HCT116 (cell line): Measurements from ENCODE around the gene EPB41L4A. TPM values are rescaled to one million over a fixed set of nuclear protein-coding genes. Genes with fewer than 3 reads are reported as not detected.

ENCODE experiments used
- ATAC-seq: fragments of 200-7000 bp; cut with Tn5 transposase; 2 replicates; pipeline ENCODE4 v1.9.1; 2020; ENCODE audit warnings: mild to moderate bottlenecking, moderate library complexity
- BruUV-seq: library from RNA; stranded (reverse); fragments of 400-500 nt; replicated peaks from 2 replicates; lab custom pipeline; 2021; lab: Mats Ljungman, UMichigan
- CTCF ChIA-PET: fragments of 300-600 bp; sonication (Branson Sonifier 250); formaldehyde crosslinking; loops from one replicate; lab custom pipeline; 2021; ENCODE audit warnings: antibody characterized with exemption; lab: Charles Lee
- POLR2A ChIA-PET: fragments of 300-600, 350-600 bp; sonication (Branson Sonifier 250); formaldehyde crosslinking; loops from one replicate; lab custom pipeline; 2021; ENCODE audit warnings: antibody characterized with exemption; lab: Charles Lee
- RAD21 ChIA-PET, 2 experiments: fragments of 300-600 bp; sonication (Branson Sonifier 250); formaldehyde crosslinking; loops; one replicate each; lab custom pipeline; 2023; ENCODE audit warnings: low total read pairs in 2 of 2; ENCODE audit not compliant: uncharacterized antibody in 2 of 2, unreplicated experiment in 2 of 2, low non-redundant PET in 1 of 2; lab: Charles Lee
- DNase-seq: peaks from one replicate; pipeline ENCODE4 v3.0.0-alpha.2; 2010; ENCODE audit warnings: low read depth, low spot score
- H2AFZ ChIP-seq: fragments of 200-600 bp; shearing (Covaris generic), sonication (generic); 2 replicates; pipeline ENCODE4 v1.6.1; 2017; ENCODE audit warnings: low read depth, mixed run types, mixed read lengths, antibody characterized with exemption, low read length; ENCODE audit not compliant: poor library complexity, severe bottlenecking
- H3K27ac ChIP-seq: 2 replicates; pipeline ENCODE4 v1.5.1; 2012; ENCODE audit warnings: low read depth, low read length
- H3K27me3 ChIP-seq: fragments of 200-600 bp; sonication (generic); 2 replicates; pipeline ENCODE4 v1.6.1; 2016; ENCODE audit warnings: mixed run types, low read length, mixed read lengths; ENCODE audit not compliant: insufficient read depth
- H3K36me3 ChIP-seq, 2 experiments: fragments of 200-500 bp in 1 of 2; fragments of 200-600 bp in 1 of 2; sonication (Bioruptor generic) in 1 of 2; sonication (generic) in 1 of 2; 2 replicates each; pipeline versions ENCODE4 v1.5.1 to v1.6.1; 2014 to 2016; ENCODE audit warnings: low read length in 2 of 2, inconsistent platforms in 1 of 2, mixed read lengths in 1 of 2, mixed run types in 1 of 2; ENCODE audit not compliant: insufficient read depth in 2 of 2, control insufficient read depth in 1 of 2
- H3K4me1 ChIP-seq, 2 experiments: fragments of 200-600 bp in 1 of 2; sonication (generic) in 1 of 2; 2 replicates each; pipeline versions ENCODE4 v1.5.1 to v1.6.1; 2012 to 2017; ENCODE audit warnings: low read length in 2 of 2, inconsistent platforms in 1 of 2, mild to moderate bottlenecking in 1 of 2, mixed read lengths in 1 of 2, mixed run types in 1 of 2, moderate library complexity in 1 of 2; ENCODE audit not compliant: insufficient read depth in 2 of 2, control insufficient read depth in 1 of 2
- H3K4me2 ChIP-seq: fragments of 200-600 bp; sonication (generic); 2 replicates; pipeline ENCODE4 v1.6.1; 2017; ENCODE audit warnings: mixed run types, low read length, mixed read lengths
- H3K4me3 ChIP-seq, 2 experiments: fragments of 200-600 bp in 1 of 2; sonication (generic) in 1 of 2; replicated peaks in 1 of 2; 2 replicates each; pipeline ENCODE4 v1.5.1; 2011 to 2016; ENCODE audit warnings: low read length in 2 of 2, control low read depth in 1 of 2, low read depth in 1 of 2, mild to moderate bottlenecking in 1 of 2, mixed read lengths in 1 of 2, mixed run types in 1 of 2
- H3K79me2 ChIP-seq: fragments of 200-600 bp; sonication (generic); 2 replicates; pipeline ENCODE4 v1.6.1; 2017; ENCODE audit warnings: mild to moderate bottlenecking, mixed run types, low read length, moderate library complexity, mixed read lengths; ENCODE audit not compliant: insufficient read depth
- H3K9ac ChIP-seq: fragments of 200-600 bp; sonication (generic); 2 replicates; pipeline ENCODE4 v1.6.1; 2016; ENCODE audit warnings: low read length, mixed read lengths
- H3K9me2 ChIP-seq: fragments of 200-600 bp; sonication (generic), shearing (Covaris generic); 2 replicates; pipeline ENCODE4 v1.6.1; 2017; ENCODE audit warnings: mixed run types, mild to moderate bottlenecking, moderate library complexity; ENCODE audit not compliant: insufficient read depth
- H3K9me3 ChIP-seq, 2 experiments: fragments of 200-500 bp in 1 of 2; fragments of 200-600 bp in 1 of 2; sonication (Bioruptor generic) in 1 of 2; sonication (generic) in 1 of 2; 2 replicates each; pipeline ENCODE4 v1.6.1; 2014 to 2017; ENCODE audit warnings: low read length in 2 of 2, mixed read lengths in 2 of 2, inconsistent platforms in 1 of 2, low read depth in 1 of 2, mild to moderate bottlenecking in 1 of 2, mixed run types in 1 of 2, moderate library complexity in 1 of 2; ENCODE audit not compliant: control insufficient read depth in 1 of 2, insufficient read depth in 1 of 2
- H4K20me1 ChIP-seq: fragments of 200-600 bp; sonication (generic), shearing (Covaris generic); 2 replicates; pipeline ENCODE4 v1.6.1; 2017; ENCODE audit warnings: mixed run types, mild to moderate bottlenecking, moderate library complexity; ENCODE audit not compliant: insufficient read depth
- CEBPB ChIP-seq: IDR thresholded peaks from 2 replicates; pipeline ENCODE4 v1.6.1; 2012; ENCODE audit warnings: low read depth
- JUND ChIP-seq: IDR thresholded peaks from 2 replicates; pipeline ENCODE4 v1.6.1; 2012
- POLR2A ChIP-seq: IDR thresholded peaks from 2 replicates; pipeline ENCODE4 v1.7.0; 2011; ENCODE audit warnings: borderline replicate concordance; ENCODE audit not compliant: insufficient read depth, insufficient read length; ENCODE audit errors: extremely low read depth
- POLR2AphosphoS5 ChIP-seq: IDR thresholded peaks from 2 replicates; pipeline ENCODE4 v1.6.1; 2011; ENCODE audit warnings: mild to moderate bottlenecking, low read depth, low read length, moderate library complexity
- YY1 ChIP-seq: IDR thresholded peaks from 2 replicates; pipeline ENCODE4 v1.6.1; 2011; ENCODE audit warnings: low read length, low read depth, moderate library complexity, mild to moderate bottlenecking; ENCODE audit not compliant: insufficient replicate concordance; ENCODE audit errors: extremely low read depth
- ZNF274 ChIP-seq: fragments of 200-500 bp; sonication (Bioruptor generic); IDR thresholded peaks from 2 replicates; pipeline ENCODE4 v1.6.1; 2014; ENCODE audit warnings: mild to moderate bottlenecking, low read depth, low read length, inconsistent platforms
- intact Hi-C: fragments of 100-400 bp; cut with micrococcal nuclease; formaldehyde crosslinking; loops from 2 replicates; pipeline ENCODE4 v1.10.0; 2022
- total RNA-seq: library from RNA; stranded (reverse); gene quantifications from one replicate; pipeline ENCODE4 v1.2.1, GENCODE V29; 2021; ENCODE audit not compliant: unreplicated experiment
- TF ChIP-seq, protein P1 (sequence below), 3 experiments: fragments of 200-600 bp in 1 of 3; sonication (generic) in 1 of 3; IDR thresholded peaks in 2 of 3; conservative IDR thresholded peaks in 1 of 3; 2 replicates each; pipeline ENCODE4 v1.5.1; 2012 to 2017; ENCODE audit warnings: low read depth in 2 of 3, low read length in 2 of 3, antibody characterized with exemption in 1 of 3, borderline replicate concordance in 1 of 3, control low read depth in 1 of 3, mild to moderate bottlenecking in 1 of 3, mixed read lengths in 1 of 3, mixed run types in 1 of 3, moderate library complexity in 1 of 3; ENCODE audit not compliant: insufficient read depth in 1 of 3
- TF ChIP-seq, protein P2 (sequence below): IDR thresholded peaks from 2 replicates; pipeline ENCODE4 v1.6.1; 2012; ENCODE audit warnings: low read depth
- TF ChIP-seq, protein P3 (sequence below): IDR thresholded peaks from 2 replicates; pipeline ENCODE4 v1.6.1; 2011; ENCODE audit warnings: mild to moderate bottlenecking, low read length, moderate library complexity; ENCODE audit not compliant: insufficient replicate concordance; ENCODE audit errors: extremely low read depth

EPB41L4A gene
- total RNA-seq, 1 experiment from 2014 or later = 2.8 TPM

DNA sequence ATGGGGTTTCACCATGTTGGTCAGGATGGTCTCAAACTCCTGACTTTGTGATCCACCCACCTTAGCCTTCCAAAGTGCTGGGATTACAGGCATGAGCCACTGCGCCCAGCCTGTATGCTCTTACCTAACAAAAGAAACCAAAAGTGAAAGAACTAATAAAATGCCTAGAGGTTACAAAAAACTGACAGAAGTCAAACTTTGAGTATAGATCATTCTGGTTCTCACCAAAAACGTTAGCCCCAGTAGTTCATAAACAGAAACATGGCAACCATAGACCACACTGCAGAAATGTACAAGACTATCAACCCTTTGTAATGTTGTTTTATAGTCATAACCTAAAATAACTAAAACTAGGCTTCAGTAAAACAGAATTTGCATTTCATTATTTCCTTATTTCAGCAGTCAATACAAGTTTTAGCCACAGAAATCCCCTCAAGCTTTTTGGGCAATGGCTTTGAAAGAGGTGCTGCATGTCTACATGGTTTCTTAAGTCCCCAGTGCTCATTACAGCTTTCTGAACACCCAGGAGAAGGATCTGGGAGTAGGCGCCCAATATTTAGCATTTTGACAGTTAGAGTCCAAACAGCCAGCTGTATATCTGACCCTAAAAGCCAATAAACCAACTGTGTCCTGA lies 72.5 kb downstream of the EPB41L4A start (continued):
- TF ChIP-seq, protein P1, sequence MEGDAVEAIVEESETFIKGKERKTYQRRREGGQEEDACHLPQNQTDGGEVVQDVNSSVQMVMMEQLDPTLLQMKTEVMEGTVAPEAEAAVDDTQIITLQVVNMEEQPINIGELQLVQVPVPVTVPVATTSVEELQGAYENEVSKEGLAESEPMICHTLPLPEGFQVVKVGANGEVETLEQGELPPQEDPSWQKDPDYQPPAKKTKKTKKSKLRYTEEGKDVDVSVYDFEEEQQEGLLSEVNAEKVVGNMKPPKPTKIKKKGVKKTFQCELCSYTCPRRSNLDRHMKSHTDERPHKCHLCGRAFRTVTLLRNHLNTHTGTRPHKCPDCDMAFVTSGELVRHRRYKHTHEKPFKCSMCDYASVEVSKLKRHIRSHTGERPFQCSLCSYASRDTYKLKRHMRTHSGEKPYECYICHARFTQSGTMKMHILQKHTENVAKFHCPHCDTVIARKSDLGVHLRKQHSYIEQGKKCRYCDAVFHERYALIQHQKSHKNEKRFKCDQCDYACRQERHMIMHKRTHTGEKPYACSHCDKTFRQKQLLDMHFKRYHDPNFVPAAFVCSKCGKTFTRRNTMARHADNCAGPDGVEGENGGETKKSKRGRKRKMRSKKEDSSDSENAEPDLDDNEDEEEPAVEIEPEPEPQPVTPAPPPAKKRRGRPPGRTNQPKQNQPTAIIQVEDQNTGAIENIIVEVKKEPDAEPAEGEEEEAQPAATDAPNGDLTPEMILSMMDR (IDR thresholded peaks at IDR 0.05 in 2 of 3, conservative IDR thresholded peaks at IDR 0.05 in 1 of 3; ENCODE audit: borderline replicate concordance in 1 of 3, insufficient read depth in 1 of 3, low read depth in 2 of 3, low read length in 2 of 3) = no peak
- TF ChIP-seq, protein P2, sequence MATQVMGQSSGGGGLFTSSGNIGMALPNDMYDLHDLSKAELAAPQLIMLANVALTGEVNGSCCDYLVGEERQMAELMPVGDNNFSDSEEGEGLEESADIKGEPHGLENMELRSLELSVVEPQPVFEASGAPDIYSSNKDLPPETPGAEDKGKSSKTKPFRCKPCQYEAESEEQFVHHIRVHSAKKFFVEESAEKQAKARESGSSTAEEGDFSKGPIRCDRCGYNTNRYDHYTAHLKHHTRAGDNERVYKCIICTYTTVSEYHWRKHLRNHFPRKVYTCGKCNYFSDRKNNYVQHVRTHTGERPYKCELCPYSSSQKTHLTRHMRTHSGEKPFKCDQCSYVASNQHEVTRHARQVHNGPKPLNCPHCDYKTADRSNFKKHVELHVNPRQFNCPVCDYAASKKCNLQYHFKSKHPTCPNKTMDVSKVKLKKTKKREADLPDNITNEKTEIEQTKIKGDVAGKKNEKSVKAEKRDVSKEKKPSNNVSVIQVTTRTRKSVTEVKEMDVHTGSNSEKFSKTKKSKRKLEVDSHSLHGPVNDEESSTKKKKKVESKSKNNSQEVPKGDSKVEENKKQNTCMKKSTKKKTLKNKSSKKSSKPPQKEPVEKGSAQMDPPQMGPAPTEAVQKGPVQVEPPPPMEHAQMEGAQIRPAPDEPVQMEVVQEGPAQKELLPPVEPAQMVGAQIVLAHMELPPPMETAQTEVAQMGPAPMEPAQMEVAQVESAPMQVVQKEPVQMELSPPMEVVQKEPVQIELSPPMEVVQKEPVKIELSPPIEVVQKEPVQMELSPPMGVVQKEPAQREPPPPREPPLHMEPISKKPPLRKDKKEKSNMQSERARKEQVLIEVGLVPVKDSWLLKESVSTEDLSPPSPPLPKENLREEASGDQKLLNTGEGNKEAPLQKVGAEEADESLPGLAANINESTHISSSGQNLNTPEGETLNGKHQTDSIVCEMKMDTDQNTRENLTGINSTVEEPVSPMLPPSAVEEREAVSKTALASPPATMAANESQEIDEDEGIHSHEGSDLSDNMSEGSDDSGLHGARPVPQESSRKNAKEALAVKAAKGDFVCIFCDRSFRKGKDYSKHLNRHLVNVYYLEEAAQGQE = no peak
- TF ChIP-seq YY1 = no peak

DNA sequence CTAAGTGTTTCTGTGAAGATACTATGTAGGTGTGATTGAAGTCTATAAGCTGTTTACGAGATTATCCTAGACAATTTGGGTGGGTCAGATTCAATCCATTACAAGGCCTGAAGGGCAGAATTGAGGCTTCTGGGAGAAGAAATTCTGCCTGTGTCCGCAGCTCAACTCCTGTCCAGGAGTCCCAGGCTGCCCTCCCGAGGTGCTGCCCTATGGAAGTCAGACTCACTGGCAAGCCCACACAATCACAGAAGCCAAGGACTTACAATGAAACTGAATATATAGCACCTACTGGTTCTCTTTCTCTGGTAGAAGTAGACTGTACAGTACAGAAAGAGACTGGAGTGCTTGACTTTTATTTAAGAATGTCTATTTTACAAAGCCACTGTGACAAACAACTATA lies 74.5 kb downstream of the EPB41L4A start:
- intact Hi-C loops = no loop called here
- Histone ChIP-seq H4K20me1 (no peaks in the 10 kb centered on the region), H3K9me2 (no peaks in the 10 kb centered on the region; the same call in 1 of the 2 replicates), H3K79me2 (no peaks in the 10 kb centered on the region), H3K4me2 (no peak overlapping the region), H3K27me3 (no peaks in the 10 kb centered on the region), H3K4me1 (no peaks in the 10 kb centered on the region), H3K27ac (no peak overlapping the region), H3K36me3 (no peaks in the 10 kb centered on the region), H3K9me3 (no peaks in the 10 kb centered on the region), H2AFZ (no peak overlapping the region), H3K4me3 (no peak overlapping the region), H3K9ac (no peak overlapping the region)
- RAD21 ChIA-PET = no interaction called here
- DNase-seq (no peak), ATAC-seq (no peak)
- CTCF ChIA-PET = no interaction called here
- no TSS peak for BruUV-seq
- POLR2A ChIA-PET = no interaction called here
- no peak for TF ChIP-seq CEBPB
- TF ChIP-seq ZNF274 = no peak
- no peak for TF ChIP-seq POLR2A
- TF ChIP-seq, protein P1 (IDR thresholded peaks at IDR 0.05 in 2 of 3, conservative IDR thresholded peaks at IDR 0.05 in 1 of 3; ENCODE audit: borderline replicate concordance in 1 of 3, insufficient read depth in 1 of 3, low read depth in 2 of 3, low read length in 2 of 3) = no peak
- TF ChIP-seq POLR2AphosphoS5 = no peak
- TF ChIP-seq JUND = no peak
- TF ChIP-seq, protein P3, sequence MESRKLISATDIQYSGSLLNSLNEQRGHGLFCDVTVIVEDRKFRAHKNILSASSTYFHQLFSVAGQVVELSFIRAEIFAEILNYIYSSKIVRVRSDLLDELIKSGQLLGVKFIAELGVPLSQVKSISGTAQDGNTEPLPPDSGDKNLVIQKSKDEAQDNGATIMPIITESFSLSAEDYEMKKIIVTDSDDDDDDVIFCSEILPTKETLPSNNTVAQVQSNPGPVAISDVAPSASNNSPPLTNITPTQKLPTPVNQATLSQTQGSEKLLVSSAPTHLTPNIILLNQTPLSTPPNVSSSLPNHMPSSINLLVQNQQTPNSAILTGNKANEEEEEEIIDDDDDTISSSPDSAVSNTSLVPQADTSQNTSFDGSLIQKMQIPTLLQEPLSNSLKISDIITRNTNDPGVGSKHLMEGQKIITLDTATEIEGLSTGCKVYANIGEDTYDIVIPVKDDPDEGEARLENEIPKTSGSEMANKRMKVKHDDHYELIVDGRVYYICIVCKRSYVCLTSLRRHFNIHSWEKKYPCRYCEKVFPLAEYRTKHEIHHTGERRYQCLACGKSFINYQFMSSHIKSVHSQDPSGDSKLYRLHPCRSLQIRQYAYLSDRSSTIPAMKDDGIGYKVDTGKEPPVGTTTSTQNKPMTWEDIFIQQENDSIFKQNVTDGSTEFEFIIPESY = no peak
- TF ChIP-seq YY1 = no peak
